GM19035 (cell line): ENCODE results near the gene BDH1.

Source experiments
- ATAC-seq: cut with Tn5 transposase; IDR thresholded peaks from one replicate; pipeline ENCODE4 v1.9.1; 2021; ENCODE audit not compliant: unreplicated experiment

BDH1 gene

GRCh38 chr3:197507541-197507940 lies 48.2 kb downstream of the BDH1 start:
- no peak for ATAC-seq

- no peak for ATAC-seq
Measured at GRCh38 chr3:197507081-197507480, 48.7 kb downstream of the BDH1 start.

GRCh38 chr3:197505796-197506548 lies 49.8 kb downstream of the BDH1 start:
- ATAC-seq: no peak

GRCh38 chr3:197504641-197505121 lies 51.1 kb downstream of the BDH1 start:
- ATAC-seq: no peak

GRCh38 chr3:197504229-197504628 lies 51.5 kb downstream of the BDH1 start:
- no peak for ATAC-seq

- ATAC-seq: no peak
Measured at GRCh38 chr3:197503652-197504051, 52.1 kb downstream of the BDH1 start.

- ATAC-seq: peak; percentile 56
Measured at GRCh38 chr3:197501879-197502620, 53.7 kb downstream of the BDH1 start.

GRCh38 chr3:197501496-197501878 lies 54.3 kb downstream of the BDH1 start:
- ATAC-seq: peak; percentile 19

- ATAC-seq: no peak
Measured at GRCh38 chr3:197500812-197501211, 55.0 kb downstream of the BDH1 start.

- ATAC-seq: no peak
Measured at GRCh38 chr3:197499427-197499826, 56.3 kb downstream of the BDH1 start.

GRCh38 chr3:197498499-197499241 lies 57.1 kb downstream of the BDH1 start:
- ATAC-seq: no peak

GRCh38 chr3:197496746-197497125 lies 59.0 kb downstream of the BDH1 start:
- ATAC-seq: no peak

GRCh38 chr3:197495999-197496745 lies 59.6 kb downstream of the BDH1 start:
- ATAC-seq: no peak

GRCh38 chr3:197495499-197495898 lies 60.3 kb downstream of the BDH1 start:
- ATAC-seq: no peak

- ATAC-seq: no peak
Measured at GRCh38 chr3:197495059-197495455, 60.7 kb downstream of the BDH1 start.

GRCh38 chr3:197494366-197495058 lies 61.3 kb downstream of the BDH1 start:
- ATAC-seq: no peak

- ATAC-seq: no peak
Measured at GRCh38 chr3:197493049-197493448, 62.7 kb downstream of the BDH1 start.

- ATAC-seq: no peak
Measured at GRCh38 chr3:197491923-197492664, 63.7 kb downstream of the BDH1 start.

GRCh38 chr3:197491478-197491877 lies 64.3 kb downstream of the BDH1 start:
- ATAC-seq: no peak
